GM13976 (cell line): Measurements from ENCODE around the gene NDRG3.

Experiments used
- DNase-seq: peaks from one replicate; pipeline ENCODE4 v3.0.0; 2012; ENCODE audit warnings: low spot score
- in situ Hi-C: fragments of 300-500 bp; cut with MboI; formaldehyde crosslinking; loops from one replicate; pipeline ENCODE4 v1.12.0; 2022; ENCODE audit warnings: low sequenced_read_pairs, mixed read lengths, inconsistent platforms; ENCODE audit not compliant: unreplicated experiment
- TF ChIP-seq, protein P1 (sequence below): IDR thresholded peaks from 2 replicates; pipeline ENCODE4 v1.5.1; 2012; ENCODE audit warnings: borderline replicate concordance, mild to moderate bottlenecking; ENCODE audit not compliant: insufficient read depth; ENCODE audit errors: extremely low read depth, missing control alignments, control extremely low read depth

NDRG3 gene

DNA sequence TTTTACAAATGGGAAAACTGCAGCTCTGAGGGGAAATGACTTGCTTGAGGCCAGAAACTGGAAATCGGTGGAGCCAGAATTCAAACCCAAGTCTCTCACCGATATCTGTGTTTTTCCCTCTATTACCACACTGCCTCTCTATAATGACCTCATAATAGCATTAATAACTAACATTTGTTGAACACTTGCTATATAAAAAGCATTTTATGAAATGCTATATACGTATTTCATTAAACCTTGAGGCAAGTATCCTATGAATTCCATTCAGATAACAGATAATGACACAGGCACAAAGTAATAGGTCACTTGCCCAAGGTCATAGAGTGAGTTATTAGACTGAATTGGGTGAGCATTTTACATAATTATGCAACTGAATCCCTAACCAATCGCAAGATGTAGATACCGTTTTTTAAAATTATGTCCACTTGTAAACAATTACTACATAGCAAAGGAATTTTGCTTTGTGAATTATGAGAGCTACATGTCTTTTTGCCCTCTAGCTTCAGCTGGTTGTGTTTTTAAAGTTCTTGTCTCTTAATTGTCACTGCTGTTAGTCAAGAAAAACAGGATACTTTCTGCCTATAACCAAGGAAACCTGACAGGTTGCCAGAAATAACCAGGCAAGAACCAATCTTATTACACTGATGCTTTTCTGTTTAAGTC, 23.0 kb upstream of the NDRG3 start:
- TF ChIP-seq, protein P1, sequence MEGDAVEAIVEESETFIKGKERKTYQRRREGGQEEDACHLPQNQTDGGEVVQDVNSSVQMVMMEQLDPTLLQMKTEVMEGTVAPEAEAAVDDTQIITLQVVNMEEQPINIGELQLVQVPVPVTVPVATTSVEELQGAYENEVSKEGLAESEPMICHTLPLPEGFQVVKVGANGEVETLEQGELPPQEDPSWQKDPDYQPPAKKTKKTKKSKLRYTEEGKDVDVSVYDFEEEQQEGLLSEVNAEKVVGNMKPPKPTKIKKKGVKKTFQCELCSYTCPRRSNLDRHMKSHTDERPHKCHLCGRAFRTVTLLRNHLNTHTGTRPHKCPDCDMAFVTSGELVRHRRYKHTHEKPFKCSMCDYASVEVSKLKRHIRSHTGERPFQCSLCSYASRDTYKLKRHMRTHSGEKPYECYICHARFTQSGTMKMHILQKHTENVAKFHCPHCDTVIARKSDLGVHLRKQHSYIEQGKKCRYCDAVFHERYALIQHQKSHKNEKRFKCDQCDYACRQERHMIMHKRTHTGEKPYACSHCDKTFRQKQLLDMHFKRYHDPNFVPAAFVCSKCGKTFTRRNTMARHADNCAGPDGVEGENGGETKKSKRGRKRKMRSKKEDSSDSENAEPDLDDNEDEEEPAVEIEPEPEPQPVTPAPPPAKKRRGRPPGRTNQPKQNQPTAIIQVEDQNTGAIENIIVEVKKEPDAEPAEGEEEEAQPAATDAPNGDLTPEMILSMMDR: no peak
- in situ Hi-C loops: no loop called here
- no peak for DNase-seq

DNA sequence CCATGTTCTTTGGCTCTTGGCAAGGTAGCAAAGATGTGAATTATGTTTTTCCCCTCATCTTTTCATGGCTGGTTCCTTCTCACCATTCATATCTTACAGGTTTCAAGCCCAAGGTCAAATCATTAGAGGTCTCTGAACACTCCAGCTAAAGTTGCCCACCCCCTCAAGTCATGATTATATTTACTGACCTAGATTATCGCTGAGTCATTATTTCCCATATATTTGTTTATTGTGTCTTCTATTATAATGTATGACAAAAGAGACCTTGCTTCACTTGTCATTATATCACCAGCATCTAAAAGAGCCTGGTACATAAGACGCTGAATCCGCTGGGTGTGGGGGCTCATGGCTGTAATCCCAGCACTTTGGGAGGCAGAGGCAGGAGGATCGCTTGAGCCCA, 15.2 kb upstream of the NDRG3 start:
- DNase-seq: no peak
- in situ Hi-C loops: no loop called here
- TF ChIP-seq, protein P1: no peak

DNA sequence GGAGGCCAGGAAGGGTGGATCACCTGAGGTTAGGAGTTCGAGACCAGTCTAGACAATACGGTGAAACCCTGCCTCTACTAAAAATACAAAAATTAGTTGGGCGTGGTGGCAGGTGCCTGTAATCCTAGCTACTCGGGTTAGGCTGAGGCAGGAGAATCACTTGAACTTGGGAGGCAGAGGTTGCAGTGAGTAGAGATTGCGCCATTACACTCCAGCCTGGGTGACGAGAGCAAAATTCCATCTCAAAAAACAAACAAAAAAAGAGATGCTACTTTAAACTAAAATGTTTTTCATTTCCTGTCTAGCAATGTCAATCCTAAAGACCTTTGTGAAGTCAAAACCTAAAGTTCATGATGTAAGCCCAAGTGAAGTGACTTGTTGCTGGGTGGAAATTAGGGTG, 14.8 kb upstream of the NDRG3 start:
- in situ Hi-C loops: no loop called here
- TF ChIP-seq, protein P1: no peak
- no peak for DNase-seq

DNA sequence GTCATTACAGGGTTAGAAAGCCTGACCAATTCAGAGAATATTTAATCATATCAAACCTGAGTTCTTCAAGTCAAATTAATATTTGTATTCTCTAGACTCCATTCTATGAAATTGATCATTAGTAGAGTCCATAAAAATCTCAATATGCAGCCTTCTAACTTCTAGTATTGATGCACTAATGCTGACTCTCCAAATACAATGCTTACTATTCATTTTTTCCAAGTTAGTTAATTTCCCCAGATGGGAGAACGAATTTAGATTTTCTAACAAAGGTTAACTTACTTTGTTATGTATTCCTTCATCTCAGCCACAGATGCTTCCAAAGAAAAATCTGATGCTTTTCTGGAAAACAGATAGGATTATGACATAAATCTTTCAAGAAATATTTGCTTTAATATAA, 12.4 kb upstream of the NDRG3 start:
- no peak for DNase-seq
- in situ Hi-C loops: no loop called here
- TF ChIP-seq, protein P1: no peak

DNA sequence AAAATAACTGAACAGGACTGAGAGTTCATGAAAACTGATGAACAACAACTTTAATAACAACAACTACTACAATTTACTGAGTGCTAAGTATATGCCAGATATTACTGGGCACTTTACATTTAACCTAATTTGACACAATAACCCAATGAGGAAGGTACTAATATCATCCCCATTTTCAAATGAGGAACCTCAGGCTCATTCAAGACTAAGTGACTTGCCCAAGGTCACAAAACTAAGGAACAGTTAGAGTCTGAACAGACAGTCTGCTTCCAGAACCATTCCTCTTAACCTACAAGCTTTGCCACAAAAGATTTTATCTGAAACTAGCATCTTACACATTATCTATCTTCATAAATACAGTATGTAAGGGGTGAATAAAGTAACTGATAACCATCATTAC, 10.6 kb upstream of the NDRG3 start:
- TF ChIP-seq, protein P1: no peak
- in situ Hi-C loops: no loop called here
- no peak for DNase-seq

DNA sequence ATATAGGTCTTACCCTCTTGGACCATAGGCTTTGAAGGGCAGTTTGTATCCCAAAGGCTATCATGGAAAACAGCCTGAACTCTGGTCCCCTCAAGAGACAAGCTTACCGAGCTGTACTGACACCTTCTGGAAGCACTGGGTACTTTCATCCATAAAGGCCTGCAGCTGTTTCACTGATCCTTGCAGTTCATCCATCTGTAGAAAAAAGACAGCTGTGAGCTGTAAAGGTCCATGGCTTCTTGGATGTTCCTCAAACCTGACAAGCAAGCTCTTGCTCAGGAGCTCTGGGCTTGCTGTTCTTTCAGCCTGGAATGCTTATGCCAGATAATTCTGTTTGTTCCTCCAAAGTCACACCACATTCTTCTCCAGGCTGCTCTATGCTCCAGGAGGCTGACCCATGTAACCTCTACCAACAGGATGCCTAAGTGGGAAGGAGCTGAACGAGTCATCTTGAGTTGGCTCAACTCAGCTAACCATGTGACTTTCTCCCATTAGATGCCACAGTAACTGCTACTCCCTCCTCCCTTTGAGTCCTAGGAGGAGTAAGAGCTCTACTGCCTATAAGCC, 8.8 kb upstream of the NDRG3 start:
- in situ Hi-C loops: no loop called here
- peak; percentile 49 for DNase-seq
- TF ChIP-seq, protein P1: peak; percentile 40
